Ascending aorta (tissue), 2 donors: ENCODE results near the gene RBBP6. TPM values are rescaled to one million over a fixed set of nuclear protein-coding genes. Genes with fewer than 3 reads are reported as not detected.

Source experiments
- DNase-seq, 2 donors: peaks; one replicate each; pipeline ENCODE4 v3.0.0-alpha.2; 2019; ENCODE audit warnings: low spot score in 2 of 2
- H3K27ac ChIP-seq, 2 donors: fragments of 200-600 bp; sonication (generic); one replicate each; pipeline ENCODE4 v1.5.1; 2016 to 2017; ENCODE audit warnings: mild to moderate bottlenecking in 1 of 2
- H3K27me3 ChIP-seq: fragments of 200-600 bp; sonication (generic); one replicate; pipeline ENCODE4 v1.5.1; 2017
- H3K36me3 ChIP-seq, 2 donors: fragments of 200-600 bp; sonication (generic); one replicate each; pipeline ENCODE4 v1.5.1; 2016
- H3K4me1 ChIP-seq, 2 donors: fragments of 200-600 bp; sonication (generic); one replicate each; pipeline ENCODE4 v1.5.1; 2016 to 2017; ENCODE audit warnings: mild to moderate bottlenecking in 1 of 2
- H3K4me3 ChIP-seq, 2 donors: fragments of 200-600 bp; sonication (generic); one replicate each; pipeline ENCODE4 v1.5.1; 2016 to 2017; ENCODE audit warnings: mild to moderate bottlenecking in 1 of 2
- H3K9me3 ChIP-seq, 2 donors: fragments of 200-600 bp; sonication (generic); one replicate each; pipeline ENCODE4 v1.5.1; 2016
- intact Hi-C: fragments of 100-400 bp; cut with DNase I; formaldehyde crosslinking; loops from one replicate; pipeline ENCODE4 v1.15.1; 2023
- total RNA-seq: library from RNA; depleted of rRNA; stranded (reverse); fragments of >200 nt; gene quantifications from one replicate; pipeline ENCODE4 v1.1.0, GENCODE V29; 2016
- TF ChIP-seq, protein P1 (sequence below), 3 experiments: fragments of 200-600 bp in 2 of 3; fragments of 450-650 bp in 1 of 3; sonication (generic) in 2 of 3; IDR thresholded peaks; one replicate each; pipeline ENCODE4 v1.5.1; 2016 to 2019; ENCODE audit warnings: antibody characterized with exemption in 3 of 3, mild to moderate bottlenecking in 1 of 3, moderate library complexity in 1 of 3

RBBP6 gene
- total RNA-seq, 1 donor from 2014 or later, result 96.1 TPM

DNA sequence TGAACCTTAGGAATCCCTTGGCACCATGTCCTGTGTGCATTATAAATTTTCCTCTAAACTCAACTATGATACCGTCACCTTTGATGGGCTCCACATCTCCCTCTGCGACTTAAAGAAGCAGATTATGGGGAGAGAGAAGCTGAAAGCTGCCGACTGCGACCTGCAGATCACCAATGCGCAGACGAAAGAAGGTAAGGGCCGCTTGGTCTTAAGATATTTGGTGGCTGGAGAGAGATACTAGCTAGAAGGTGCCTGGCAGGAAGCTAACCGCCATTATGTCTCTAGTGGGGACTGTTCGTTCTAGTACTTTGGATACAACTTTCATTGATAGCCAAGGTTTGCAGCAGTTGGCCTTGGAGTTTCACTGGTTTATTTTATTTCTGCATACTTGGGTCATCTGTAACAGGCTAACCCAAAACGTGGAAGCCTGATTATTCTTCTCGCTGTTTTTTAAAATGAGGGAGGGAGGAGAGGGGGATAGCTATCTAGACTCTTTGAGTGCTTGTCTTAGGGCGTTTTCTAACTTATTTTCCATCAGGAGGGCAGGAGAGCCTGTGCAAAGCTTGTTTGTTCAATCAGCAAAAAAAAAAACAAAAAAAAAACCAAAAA, 1.3 kb downstream of the RBBP6 start:
- Histone ChIP-seq H3K27ac (peak overlapping the region; percentile 98 to 100), H3K36me3 (peaks cover 0 to 7% of the 10 kb centered on the region in 2 donors), H3K9me3 (no peaks in the 10 kb centered on the region), H3K4me3 (peak overlapping the region; percentile 80 to 100), H3K27me3 (no peaks in the 10 kb centered on the region), H3K4me1 (peaks cover 0 to 24% of the 10 kb centered on the region in 2 donors)
- intact Hi-C loops, result loop anchor here (5.0 to 10.0 kb wide), 2 partner anchors 124 to 192 kb away; no protein-coding TSS in a partner anchor
- no peak for DNase-seq
- TF ChIP-seq, protein P1, sequence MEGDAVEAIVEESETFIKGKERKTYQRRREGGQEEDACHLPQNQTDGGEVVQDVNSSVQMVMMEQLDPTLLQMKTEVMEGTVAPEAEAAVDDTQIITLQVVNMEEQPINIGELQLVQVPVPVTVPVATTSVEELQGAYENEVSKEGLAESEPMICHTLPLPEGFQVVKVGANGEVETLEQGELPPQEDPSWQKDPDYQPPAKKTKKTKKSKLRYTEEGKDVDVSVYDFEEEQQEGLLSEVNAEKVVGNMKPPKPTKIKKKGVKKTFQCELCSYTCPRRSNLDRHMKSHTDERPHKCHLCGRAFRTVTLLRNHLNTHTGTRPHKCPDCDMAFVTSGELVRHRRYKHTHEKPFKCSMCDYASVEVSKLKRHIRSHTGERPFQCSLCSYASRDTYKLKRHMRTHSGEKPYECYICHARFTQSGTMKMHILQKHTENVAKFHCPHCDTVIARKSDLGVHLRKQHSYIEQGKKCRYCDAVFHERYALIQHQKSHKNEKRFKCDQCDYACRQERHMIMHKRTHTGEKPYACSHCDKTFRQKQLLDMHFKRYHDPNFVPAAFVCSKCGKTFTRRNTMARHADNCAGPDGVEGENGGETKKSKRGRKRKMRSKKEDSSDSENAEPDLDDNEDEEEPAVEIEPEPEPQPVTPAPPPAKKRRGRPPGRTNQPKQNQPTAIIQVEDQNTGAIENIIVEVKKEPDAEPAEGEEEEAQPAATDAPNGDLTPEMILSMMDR (IDR thresholded peaks at IDR 0.05), result no peak

DNA sequence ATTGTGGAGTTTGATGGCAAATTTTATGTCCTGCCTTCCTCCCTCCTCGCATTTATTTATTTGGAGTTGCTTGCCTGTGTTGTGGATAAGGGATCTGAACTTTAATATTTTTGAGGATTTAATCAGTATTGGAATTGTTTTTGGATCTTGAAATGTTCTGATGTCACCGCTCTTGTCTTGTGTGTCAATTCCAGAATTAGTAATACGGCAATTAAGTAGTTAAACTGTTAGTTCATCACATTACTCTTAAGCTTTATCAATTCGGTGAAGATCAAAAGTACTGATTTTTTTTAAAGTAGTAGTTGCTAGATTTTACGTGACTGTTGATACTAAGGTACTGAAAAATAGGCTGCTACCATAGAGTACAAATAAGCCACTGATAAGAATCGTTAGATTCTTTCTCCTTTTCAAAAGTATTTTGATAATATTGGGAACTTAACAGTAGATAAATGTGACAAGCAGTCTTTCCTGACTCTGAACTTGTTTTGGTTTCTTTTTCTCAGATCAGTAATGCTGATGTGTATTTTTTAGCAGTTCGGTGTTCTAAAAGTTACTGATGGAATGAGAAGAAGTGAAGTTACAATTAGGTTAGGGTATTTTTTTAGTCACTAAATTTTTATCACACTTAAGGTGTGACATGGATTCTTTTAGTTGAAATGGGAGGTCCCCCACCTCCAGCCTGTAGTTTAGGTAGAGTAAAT, 2.0 kb downstream of the RBBP6 start:
- intact Hi-C loops, result loop anchor here (5.0 to 10.0 kb wide), 2 partner anchors 123 to 191 kb away; no protein-coding TSS in a partner anchor
- Histone ChIP-seq H3K9me3 (no peaks in the 10 kb centered on the region), H3K27me3 (no peaks in the 10 kb centered on the region), H3K4me3 (peak overlapping the region; percentile 80 to 100), H3K27ac (peak overlapping the region; percentile 40 to 98), H3K36me3 (peaks cover 0 to 9% of the 10 kb centered on the region in 2 donors), H3K4me1 (peaks cover 0 to 24% of the 10 kb centered on the region in 2 donors)
- TF ChIP-seq, protein P1 (IDR thresholded peaks at IDR 0.05), result no peak
- no peak for DNase-seq

- TF ChIP-seq, protein P1 (IDR thresholded peaks at IDR 0.05), result no peak
- intact Hi-C loops, result loop anchor here (5.0 to 10.0 kb wide), 2 partner anchors 121 to 188 kb away; no protein-coding TSS in a partner anchor
- no peak for DNase-seq
- Histone ChIP-seq H3K27ac (peak overlapping the region; percentile 53 to 73), H3K4me1 (peaks cover 0 to 24% of the 10 kb centered on the region in 2 donors), H3K27me3 (no peaks in the 10 kb centered on the region), H3K36me3 (peaks cover 18 to 26% of the 10 kb centered on the region in 2 donors), H3K9me3 (no peaks in the 10 kb centered on the region), H3K4me3 (peak overlapping the region; percentile 80 to 100)
These were observed 4.6 kb downstream of the RBBP6 start for GRCh38 chr16:24543949-24544348.

DNA sequence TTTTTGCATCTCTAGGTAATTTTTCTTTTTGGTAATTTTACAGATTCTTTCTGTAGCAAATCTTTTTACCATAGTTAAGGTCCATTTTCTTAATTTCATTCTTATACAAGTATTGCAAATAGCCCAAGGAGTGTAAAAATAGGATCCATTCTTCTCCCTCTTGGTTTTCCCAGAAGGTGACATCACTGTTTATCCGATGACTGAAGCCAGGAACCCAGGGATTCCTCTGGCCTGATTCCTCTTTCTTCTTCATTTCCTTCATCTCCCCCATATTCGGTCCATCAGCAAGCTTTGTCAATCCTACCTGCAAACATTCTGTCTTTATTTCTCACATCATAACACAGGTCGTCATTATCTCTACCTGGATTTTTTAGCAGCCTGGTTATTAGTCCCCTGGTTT, 5.3 kb downstream of the RBBP6 start:
- Histone ChIP-seq H3K9me3 (no peaks in the 10 kb centered on the region), H3K27me3 (no peaks in the 10 kb centered on the region), H3K4me1 (peaks cover 0 to 24% of the 10 kb centered on the region in 2 donors), H3K27ac (peak overlapping the region; percentile 38 to 73), H3K36me3 (peaks cover 18 to 32% of the 10 kb centered on the region in 2 donors), H3K4me3 (peak overlapping the region; percentile 80 to 100)
- intact Hi-C loops, result loop anchor here (5.0 to 10.0 kb wide), 2 partner anchors 120 to 188 kb away; no protein-coding TSS in a partner anchor
- no peak for DNase-seq
- TF ChIP-seq, protein P1 (IDR thresholded peaks at IDR 0.05), result no peak

DNA sequence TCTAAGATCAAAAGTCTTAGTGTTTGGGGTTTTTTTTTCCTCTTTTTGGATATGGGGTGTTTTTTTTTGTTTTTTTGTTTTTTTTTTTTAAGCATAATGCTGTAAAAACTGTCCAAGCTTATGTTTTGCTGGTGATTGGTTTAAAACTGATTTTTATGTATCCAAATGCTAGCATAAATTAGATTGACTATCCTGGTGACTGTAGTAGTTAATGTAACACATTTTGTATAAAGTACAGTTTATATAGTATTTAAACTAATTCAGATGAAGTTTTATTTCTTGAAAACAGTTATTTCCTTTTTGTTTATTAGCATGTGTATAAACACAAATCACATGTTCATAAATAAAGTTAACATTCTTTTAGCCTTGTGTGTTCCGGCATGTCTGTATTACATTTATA, 10.9 kb downstream of the RBBP6 start:
- TF ChIP-seq, protein P1 (IDR thresholded peaks at IDR 0.05), result no peak
- no peak for DNase-seq
- Histone ChIP-seq H3K27ac (no peak overlapping the region), H3K9me3 (no peaks in the 10 kb centered on the region), H3K4me3 (no peak overlapping the region), H3K36me3 (peaks cover 26 to 42% of the 10 kb centered on the region in 2 donors), H3K4me1 (peaks cover 0 to 4% of the 10 kb centered on the region in 2 donors), H3K27me3 (no peaks in the 10 kb centered on the region)
- intact Hi-C loops, result no loop called here
